Amniotic epithelial cell (primary cell): ENCODE results near the gene KIF1C.
"Not testable (repeated sequence)": the region's sequence is repeated elsewhere in the genome, so short reads cannot be mapped to it uniquely, and the experiment has no call there.

Source experiments
- DNase-seq: peaks from one replicate; pipeline ENCODE4 v3.0.0-alpha.2; 2010; ENCODE audit warnings: low read depth

Gene KIF1C

GRCh38 chr17:5002121-5002788 is 4.5 kb downstream of the KIF1C start:
- DNase-seq, result no peak

DNA sequence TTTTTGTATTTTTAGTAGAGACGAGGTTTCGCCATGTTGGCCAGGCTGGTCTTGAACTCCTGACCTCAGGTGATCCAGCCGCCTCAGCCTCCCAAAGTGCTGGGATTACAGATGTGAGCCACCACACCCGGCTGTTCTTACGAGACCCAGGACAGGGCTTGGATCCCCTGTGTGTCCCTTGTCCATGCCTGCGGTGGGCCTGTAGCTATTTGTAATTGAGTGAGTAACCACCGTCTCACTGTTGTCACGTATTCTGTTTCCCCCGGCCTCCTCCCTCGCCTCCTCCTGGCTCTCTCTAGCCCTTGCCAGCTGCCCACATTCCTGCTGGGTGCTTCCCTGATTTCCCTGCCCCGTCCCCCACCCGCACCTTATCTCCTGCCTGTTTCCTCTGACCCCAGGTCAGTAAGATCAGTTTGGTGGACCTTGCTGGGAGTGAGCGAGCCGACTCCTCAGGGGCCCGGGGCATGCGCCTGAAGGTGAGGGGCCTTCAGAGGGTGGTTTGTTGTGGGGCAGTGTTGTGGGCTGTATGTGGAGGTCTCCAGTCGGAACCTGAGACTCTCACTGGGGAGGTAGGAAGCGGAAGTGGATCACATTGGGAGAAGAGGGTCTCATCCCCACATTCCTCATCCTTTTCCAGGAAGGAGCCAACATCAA is 5.6 kb downstream of the KIF1C start:
- DNase-seq, result no peak

GRCh38 chr17:5011928-5012327 is 14.2 kb downstream of the KIF1C start:
- peak; percentile 43 for DNase-seq

GRCh38 chr17:5014357-5014756 is 16.6 kb downstream of the KIF1C start:
- DNase-seq, result no peak

DNA sequence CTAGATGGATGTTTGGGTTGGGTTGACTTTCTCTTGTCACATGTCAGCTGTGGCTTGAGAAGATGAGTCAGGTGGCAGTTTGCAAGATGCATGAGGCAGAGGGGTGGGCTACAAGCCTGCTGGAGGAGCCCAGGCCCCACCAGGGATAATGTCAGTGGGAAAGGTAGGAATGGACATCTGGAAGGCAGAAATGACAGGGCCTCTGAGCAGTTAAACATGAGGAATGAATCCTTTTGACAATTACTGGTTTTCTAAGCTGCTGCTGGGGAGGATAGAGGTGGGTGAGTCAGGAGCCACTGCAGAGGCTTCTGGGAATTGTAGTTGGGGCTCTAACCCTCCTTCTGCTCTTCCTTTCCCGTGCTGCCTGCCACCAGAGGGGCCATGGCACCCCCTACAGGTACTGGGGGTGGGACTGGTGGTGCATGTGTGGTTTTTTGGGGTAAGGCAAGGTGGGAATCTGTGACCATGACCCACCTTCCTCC is 21.8 kb downstream of the KIF1C start:
- peak; percentile 22 for DNase-seq

GRCh38 chr17:5020502-5021023 is 22.8 kb downstream of the KIF1C start:
- no peak for DNase-seq

DNA sequence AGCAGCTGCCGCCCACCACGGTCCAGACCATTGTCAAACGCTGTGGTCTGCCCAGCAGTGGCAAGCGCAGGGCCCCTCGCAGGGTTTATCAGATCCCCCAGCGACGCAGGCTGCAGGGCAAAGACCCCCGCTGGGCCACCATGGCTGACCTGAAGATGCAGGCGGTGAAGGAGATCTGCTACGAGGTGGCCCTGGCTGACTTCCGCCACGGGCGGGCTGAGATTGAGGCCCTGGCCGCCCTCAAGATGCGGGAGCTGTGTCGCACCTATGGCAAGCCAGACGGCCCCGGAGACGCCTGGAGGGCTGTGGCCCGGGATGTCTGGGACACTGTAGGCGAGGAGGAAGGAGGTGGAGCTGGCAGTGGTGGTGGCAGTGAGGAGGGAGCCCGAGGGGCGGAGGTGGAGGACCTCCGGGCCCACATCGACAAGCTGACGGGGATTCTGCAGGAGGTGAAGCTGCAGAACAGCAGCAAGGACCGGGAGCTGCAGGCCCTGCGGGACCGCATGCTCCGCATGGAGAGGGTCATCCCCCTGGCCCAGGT is 24.5 kb downstream of the KIF1C start:
- no peak for DNase-seq

GRCh38 chr17:5023588-5024147 is 25.9 kb downstream of the KIF1C start:
- DNase-seq, result no peak

DNA sequence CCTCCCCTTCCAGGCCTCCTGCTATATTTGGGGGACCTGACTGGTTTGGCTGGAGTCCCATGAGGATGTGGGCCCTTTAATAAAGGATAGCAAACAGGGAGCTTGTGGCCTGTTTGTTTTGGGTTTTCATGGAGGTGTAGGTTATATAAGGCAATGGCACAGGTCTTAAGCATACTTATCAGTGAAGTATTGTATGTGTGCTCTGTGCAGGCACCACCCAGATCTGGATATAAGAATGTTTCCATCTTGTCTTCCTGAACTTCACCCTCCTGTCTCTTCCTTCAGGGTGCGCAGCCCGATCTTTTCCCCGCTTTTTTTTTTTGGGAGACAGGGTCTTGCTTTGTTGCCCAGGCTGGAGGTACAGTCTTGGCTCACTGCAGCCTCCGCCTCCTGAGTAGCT is 26.9 kb downstream of the KIF1C start:
- no peak for DNase-seq

DNA sequence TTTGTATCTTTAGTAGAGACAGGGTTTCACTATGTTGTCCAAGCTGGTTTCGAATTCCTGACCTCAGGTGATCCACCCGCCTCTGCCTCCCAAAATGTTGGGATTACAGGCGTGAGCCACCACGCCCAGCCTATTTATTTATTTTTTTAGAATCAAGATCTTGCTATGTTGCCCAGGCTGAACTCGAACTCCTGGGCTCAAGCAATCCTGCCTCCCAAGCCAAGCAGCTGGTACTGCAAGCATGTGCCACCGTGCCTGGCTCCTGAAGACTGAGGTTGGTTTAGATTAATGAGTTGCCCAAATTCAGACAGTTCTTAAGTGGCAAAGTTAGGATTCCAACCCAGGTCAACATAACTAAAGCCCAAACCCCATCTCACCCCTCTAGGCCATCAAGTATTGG is 29.5 kb downstream of the KIF1C start:
- DNase-seq, result no peak

- DNase-seq, result no peak
These were observed 30.2 kb downstream of the KIF1C start for GRCh38 chr17:5027916-5028315.

GRCh38 chr17:5030168-5030567 is 32.4 kb downstream of the KIF1C start:
- DNase-seq, result not testable (repeated sequence)

DNA sequence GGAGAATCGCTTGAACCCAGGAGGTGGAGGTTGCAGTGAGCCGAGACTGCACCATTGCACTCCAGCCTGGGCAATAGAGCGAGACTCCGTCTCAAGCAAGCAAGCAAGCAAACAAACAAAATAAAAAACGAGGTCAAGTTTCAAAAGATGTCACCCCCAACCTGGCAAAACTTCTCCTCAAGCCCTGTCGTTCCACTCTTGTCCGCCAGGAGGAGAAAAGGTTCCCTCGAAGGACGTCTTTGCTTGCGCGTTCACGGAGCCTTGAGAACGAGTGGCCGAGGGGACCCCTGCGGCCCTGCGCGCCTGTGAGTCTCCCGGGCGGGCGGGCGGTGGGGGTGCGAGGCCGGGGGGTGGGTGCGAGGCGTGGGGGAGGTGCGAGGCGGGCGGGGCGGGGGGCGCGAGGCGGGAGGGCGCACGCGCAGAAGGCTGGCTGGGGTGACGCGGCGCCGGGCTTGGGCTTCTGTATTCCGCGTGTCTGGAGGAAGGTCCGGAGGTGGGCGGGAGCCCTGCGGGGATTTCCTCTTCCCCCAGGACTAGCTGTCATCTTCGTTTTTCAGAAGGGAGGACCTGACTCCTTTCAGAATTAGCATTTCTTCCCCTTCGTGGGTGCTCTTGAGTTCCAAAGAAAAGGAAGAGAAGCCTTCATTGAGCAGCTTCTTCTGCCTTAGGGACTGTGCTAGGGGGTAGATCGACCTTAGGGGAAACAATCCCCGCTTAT is 33.8 kb downstream of the KIF1C start:
- peak; percentile 65 for DNase-seq

- no peak for DNase-seq
These were observed 35.1 kb downstream of the KIF1C start for GRCh38 chr17:5032865-5033264.

- no peak for DNase-seq
These were observed 35.7 kb downstream of the KIF1C start for GRCh38 chr17:5033352-5034015.

DNA sequence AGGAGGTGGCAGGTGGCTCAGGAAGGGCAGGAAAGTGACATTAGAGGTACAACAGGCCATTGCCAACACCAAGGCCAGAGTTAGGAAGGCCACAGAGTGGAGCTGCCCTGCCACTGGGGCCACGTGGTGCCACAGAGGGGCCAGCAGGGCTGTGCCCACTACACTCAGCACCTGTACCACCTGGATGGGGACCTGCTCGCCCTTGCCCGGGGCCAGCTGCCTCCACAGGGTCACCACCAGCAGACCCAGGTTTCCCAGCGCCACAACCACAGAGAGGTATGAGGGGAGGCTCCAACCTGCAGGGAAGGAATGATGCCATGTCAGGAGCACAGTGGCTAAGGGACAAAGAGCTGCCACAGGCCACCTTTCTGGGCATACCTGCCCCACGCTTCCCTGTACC is 36.3 kb downstream of the KIF1C start:
- DNase-seq, result no peak

- no peak for DNase-seq
These were observed 36.9 kb downstream of the KIF1C start for GRCh38 chr17:5034651-5035050.

GRCh38 chr17:5035315-5035714 is 37.6 kb downstream of the KIF1C start, which contains the start of gene SLC52A1:
TSS of gene SLC52A1 (minus strand) at chr17:5035426. CDS start at chr17:5034606, 820 bp downstream.
- DNase-seq, result no peak

- no peak for DNase-seq
These were observed 44.6 kb downstream of the KIF1C start for GRCh38 chr17:5042157-5043022.

DNA sequence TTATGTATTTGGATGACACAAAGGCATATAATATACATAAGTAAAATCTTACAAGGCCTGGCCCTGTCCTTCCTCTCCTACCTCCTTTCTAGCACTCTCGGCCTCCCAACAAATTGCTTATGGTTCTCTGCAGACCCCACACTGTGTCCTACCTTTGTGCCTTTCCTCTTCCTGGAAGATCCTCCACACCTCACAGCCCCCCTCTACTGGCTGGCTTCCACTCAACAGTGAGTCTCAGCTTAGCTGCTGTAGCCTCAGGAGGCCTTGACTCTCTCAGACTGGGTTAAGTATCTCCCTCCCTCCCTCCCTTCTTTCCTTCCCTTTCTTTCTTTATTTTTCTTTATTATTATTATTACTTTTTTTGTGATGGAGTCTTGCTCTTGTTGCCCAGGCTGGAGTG is 45.8 kb downstream of the KIF1C start:
- no peak for DNase-seq

- no peak for DNase-seq
These were observed 46.9 kb downstream of the KIF1C start for GRCh38 chr17:5044630-5045029.
